Measurements from ENCODE around the gene MYO1A. TPM values are rescaled to one million over a fixed set of nuclear protein-coding genes. Genes with fewer than 3 reads are reported as not detected.
"Not testable (repeated sequence)": the region's sequence is repeated elsewhere in the genome, so short reads cannot be mapped to it uniquely, and the experiment has no call there.

MYO1A gene
- total and polyA plus RNA-seq, 4 donors, result 0.03 to 0.28 (median 0.08) TPM; not detected in 1

DNA sequence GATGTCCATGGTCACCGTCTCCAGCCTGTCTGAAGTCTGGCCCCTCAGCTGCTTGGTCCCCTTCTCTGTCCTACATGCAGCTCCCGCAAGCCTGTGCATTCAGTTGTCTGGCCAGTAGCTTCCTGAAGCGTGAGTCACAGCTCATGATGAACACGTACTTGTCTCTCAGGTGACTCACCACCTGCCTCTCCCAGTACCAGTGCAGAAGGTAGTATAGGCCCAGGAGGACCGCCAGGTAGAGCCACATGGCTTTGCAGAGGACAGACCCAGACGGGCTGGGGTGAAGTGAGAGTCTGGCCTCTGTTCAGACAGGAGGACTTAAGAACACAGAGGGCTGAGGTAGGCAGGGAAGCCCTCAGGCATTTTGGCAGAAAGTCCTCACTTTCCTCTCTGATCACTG lies 64.2 kb downstream of the MYO1A start:
- H3K4me3 ChIP-seq (ENCODE audit: low read depth in 1 of 3, low read length in 3 of 3); H3K9me3 ChIP-seq (ENCODE audit: control insufficient read depth in 4 of 4, low read length in 3 of 4); H3K27me3 ChIP-seq (ENCODE audit: control insufficient read depth in 4 of 4, insufficient read depth in 4 of 4, low read length in 3 of 4); H3K27ac ChIP-seq (ENCODE audit: low read depth in 1 of 2, low read length in 2 of 2); H3K36me3 ChIP-seq (ENCODE audit: control insufficient read depth in 4 of 4, insufficient read depth in 3 of 4, low read depth in 1 of 4, low read length in 3 of 4); H3K9ac ChIP-seq (ENCODE audit: low read depth in 1 of 2, low read length in 2 of 2): not testable (repeated sequence)
- peaks cover 2 to 21% (median 13%) of the 10 kb centered on the region in 4 donors for H3K4me1 ChIP-seq (ENCODE audit: control insufficient read depth in 4 of 4, insufficient read depth in 4 of 4, low read length in 3 of 4)
- DNase-seq (ENCODE audit: low spot score), result peak; percentile 14
- 81% methylated on average over 5 of the region's 6 CpGs for WGBS

DNA sequence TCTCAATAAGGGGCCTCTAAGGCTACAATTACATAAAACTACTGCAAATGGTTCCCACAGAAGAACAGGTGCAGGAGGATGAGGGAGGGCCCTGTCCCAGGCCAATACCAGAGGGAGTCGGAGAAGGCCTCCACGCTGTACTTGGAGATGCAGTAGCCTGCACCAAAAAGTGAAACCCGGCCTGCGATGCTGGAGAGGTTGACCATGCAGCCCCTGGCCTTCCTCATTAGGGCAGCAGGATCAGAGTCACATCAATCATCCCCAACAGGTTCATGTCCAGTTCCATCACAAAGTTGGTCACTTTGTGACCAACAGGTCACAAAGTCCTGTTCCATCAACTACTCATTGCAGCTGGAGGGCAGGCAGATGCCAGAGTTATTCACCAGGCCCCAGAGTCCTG lies 66.5 kb downstream of the MYO1A start:
- Histone ChIP-seq H3K36me3 (ENCODE audit: control insufficient read depth in 4 of 4, insufficient read depth in 3 of 4, low read depth in 1 of 4, low read length in 3 of 4) (no peaks in the 10 kb centered on the region), H3K9ac (ENCODE audit: low read depth in 1 of 2, low read length in 2 of 2) (no peak overlapping the region), H3K4me3 (ENCODE audit: low read depth in 1 of 3, low read length in 3 of 3) (no peak overlapping the region), H3K27ac (ENCODE audit: low read depth in 1 of 2, low read length in 2 of 2) (no peak overlapping the region), H3K9me3 (ENCODE audit: control insufficient read depth in 4 of 4, low read length in 3 of 4) (no peaks in the 10 kb centered on the region), H3K27me3 (ENCODE audit: control insufficient read depth in 4 of 4, insufficient read depth in 4 of 4, low read length in 3 of 4) (no peaks in the 10 kb centered on the region), H3K4me1 (ENCODE audit: control insufficient read depth in 4 of 4, insufficient read depth in 4 of 4, low read length in 3 of 4) (peaks cover 4 to 27% (median 15%) of the 10 kb centered on the region in 4 donors)
- peak; percentile 16 for DNase-seq (ENCODE audit: low spot score)
- WGBS, result 97% methylated on average over 4 of the region's 4 CpGs
- TF ChIP-seq HNF4A (conservative IDR thresholded peaks at IDR 0.05) (no peak), RXRA (IDR thresholded peaks at IDR 0.05) (no peak), RAD21 (IDR thresholded peaks at IDR 0.05) (no peak), JUND (IDR thresholded peaks at IDR 0.05) (no peak)
- TF ChIP-seq, protein P1, sequence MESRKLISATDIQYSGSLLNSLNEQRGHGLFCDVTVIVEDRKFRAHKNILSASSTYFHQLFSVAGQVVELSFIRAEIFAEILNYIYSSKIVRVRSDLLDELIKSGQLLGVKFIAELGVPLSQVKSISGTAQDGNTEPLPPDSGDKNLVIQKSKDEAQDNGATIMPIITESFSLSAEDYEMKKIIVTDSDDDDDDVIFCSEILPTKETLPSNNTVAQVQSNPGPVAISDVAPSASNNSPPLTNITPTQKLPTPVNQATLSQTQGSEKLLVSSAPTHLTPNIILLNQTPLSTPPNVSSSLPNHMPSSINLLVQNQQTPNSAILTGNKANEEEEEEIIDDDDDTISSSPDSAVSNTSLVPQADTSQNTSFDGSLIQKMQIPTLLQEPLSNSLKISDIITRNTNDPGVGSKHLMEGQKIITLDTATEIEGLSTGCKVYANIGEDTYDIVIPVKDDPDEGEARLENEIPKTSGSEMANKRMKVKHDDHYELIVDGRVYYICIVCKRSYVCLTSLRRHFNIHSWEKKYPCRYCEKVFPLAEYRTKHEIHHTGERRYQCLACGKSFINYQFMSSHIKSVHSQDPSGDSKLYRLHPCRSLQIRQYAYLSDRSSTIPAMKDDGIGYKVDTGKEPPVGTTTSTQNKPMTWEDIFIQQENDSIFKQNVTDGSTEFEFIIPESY (IDR thresholded peaks at IDR 0.05), result no peak

DNA sequence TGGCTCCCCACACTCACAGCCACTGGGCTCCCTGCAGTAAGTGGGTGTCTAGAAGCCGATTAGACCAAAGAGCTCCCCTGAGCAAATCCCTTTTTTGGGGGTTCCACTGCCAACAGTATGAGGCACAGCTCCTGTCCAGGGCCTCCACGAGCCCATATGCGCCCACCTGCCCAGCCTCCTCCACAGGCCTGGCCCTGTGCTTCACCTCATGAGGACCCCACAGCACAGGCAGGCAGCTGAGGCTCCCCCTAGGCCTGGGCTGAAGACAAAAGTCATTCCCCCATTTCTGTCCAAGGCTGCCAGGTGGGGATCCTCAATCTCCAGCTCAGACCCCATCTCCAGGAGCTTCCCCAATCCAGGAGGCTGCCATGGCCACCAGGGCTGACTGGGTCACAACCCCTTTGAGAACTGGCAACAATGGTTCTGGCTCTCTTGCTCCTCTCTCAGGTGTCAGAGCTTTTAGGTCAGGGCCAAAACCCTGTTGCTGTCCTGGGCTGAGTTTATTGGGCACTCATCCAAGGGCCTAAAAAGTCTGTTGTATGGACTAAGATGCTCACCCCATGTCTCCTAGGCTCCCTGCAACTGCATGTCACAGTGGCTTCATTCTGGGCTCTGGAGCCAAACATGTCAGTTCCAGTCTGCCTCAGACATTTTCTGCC lies 67.2 kb downstream of the MYO1A start:
- peak; percentile 16 for DNase-seq (ENCODE audit: low spot score)
- H3K9me3 ChIP-seq (ENCODE audit: control insufficient read depth in 4 of 4, low read length in 3 of 4); H3K27ac ChIP-seq (ENCODE audit: low read depth in 1 of 2, low read length in 2 of 2); H3K27me3 ChIP-seq (ENCODE audit: control insufficient read depth in 4 of 4, insufficient read depth in 4 of 4, low read length in 3 of 4); H3K36me3 ChIP-seq (ENCODE audit: control insufficient read depth in 4 of 4, insufficient read depth in 3 of 4, low read depth in 1 of 4, low read length in 3 of 4); H3K9ac ChIP-seq (ENCODE audit: low read depth in 1 of 2, low read length in 2 of 2); H3K4me3 ChIP-seq (ENCODE audit: low read depth in 1 of 3, low read length in 3 of 3): not testable (repeated sequence)
- WGBS, result 90% methylated on average over 3 of the region's 3 CpGs
- H3K4me1 ChIP-seq (ENCODE audit: control insufficient read depth in 4 of 4, insufficient read depth in 4 of 4, low read length in 3 of 4), result peaks cover 4 to 26% (median 16%) of the 10 kb centered on the region in 4 donors

DNA sequence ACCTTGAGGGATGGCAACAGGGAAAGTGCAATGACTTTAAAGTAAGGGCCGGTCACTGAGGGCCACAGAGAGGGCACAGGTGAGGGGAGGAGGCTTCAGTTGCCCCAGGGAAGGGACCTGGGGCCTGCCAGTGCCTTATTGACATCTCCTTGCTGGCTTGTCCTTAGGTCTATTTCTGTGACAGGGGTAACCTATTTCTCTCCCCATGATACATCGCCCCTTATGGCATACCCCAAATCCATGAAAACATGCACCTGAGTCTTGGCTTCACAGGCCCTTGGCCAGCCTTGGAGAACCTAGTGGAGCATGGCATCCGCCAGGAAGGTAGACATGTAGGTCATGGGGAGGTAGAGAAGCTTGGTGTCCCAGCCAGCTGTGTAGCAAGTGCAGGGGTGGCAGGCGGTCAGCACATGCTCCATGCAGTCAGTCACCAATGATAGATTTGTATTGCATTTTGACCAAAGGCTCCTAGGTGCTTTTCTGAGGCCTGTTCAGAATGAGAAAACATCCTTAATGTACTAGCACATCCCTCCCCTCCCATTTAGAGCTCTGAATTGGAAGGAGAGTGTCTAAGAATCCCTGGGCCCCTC lies 68.9 kb downstream of the MYO1A start:
- peak; percentile 19 for DNase-seq (ENCODE audit: low spot score)
- H3K36me3 ChIP-seq (ENCODE audit: control insufficient read depth in 4 of 4, insufficient read depth in 3 of 4, low read depth in 1 of 4, low read length in 3 of 4), result no peaks in the 10 kb centered on the region
- H3K4me3 ChIP-seq (ENCODE audit: low read depth in 1 of 3, low read length in 3 of 3), result no peak overlapping the region
- peaks cover 2 to 15% (median 11%) of the 10 kb centered on the region in 4 donors for H3K4me1 ChIP-seq (ENCODE audit: control insufficient read depth in 4 of 4, insufficient read depth in 4 of 4, low read length in 3 of 4)
- 98% methylated on average over 4 of the region's 4 CpGs for WGBS
- H3K27ac ChIP-seq (ENCODE audit: low read depth in 1 of 2, low read length in 2 of 2), result no peak overlapping the region
- no peaks in the 10 kb centered on the region for H3K27me3 ChIP-seq (ENCODE audit: control insufficient read depth in 4 of 4, insufficient read depth in 4 of 4, low read length in 3 of 4)
- H3K9me3 ChIP-seq (ENCODE audit: control insufficient read depth in 4 of 4, low read length in 3 of 4), result no peaks in the 10 kb centered on the region
- no peak overlapping the region for H3K9ac ChIP-seq (ENCODE audit: low read depth in 1 of 2, low read length in 2 of 2)
- TF ChIP-seq HNF4G (IDR thresholded peaks at IDR 0.05), result no peak
- TF ChIP-seq NR2F2 (IDR thresholded peaks at IDR 0.05), result no peak
- no peak for TF ChIP-seq YY1 (IDR thresholded peaks at IDR 0.05)
- no peak for TF ChIP-seq SP1 (IDR thresholded peaks at IDR 0.05)
- no peak for TF ChIP-seq RAD21 (IDR thresholded peaks at IDR 0.05)
- no peak for TF ChIP-seq RXRA (IDR thresholded peaks at IDR 0.05)
- TF ChIP-seq, protein P2, sequence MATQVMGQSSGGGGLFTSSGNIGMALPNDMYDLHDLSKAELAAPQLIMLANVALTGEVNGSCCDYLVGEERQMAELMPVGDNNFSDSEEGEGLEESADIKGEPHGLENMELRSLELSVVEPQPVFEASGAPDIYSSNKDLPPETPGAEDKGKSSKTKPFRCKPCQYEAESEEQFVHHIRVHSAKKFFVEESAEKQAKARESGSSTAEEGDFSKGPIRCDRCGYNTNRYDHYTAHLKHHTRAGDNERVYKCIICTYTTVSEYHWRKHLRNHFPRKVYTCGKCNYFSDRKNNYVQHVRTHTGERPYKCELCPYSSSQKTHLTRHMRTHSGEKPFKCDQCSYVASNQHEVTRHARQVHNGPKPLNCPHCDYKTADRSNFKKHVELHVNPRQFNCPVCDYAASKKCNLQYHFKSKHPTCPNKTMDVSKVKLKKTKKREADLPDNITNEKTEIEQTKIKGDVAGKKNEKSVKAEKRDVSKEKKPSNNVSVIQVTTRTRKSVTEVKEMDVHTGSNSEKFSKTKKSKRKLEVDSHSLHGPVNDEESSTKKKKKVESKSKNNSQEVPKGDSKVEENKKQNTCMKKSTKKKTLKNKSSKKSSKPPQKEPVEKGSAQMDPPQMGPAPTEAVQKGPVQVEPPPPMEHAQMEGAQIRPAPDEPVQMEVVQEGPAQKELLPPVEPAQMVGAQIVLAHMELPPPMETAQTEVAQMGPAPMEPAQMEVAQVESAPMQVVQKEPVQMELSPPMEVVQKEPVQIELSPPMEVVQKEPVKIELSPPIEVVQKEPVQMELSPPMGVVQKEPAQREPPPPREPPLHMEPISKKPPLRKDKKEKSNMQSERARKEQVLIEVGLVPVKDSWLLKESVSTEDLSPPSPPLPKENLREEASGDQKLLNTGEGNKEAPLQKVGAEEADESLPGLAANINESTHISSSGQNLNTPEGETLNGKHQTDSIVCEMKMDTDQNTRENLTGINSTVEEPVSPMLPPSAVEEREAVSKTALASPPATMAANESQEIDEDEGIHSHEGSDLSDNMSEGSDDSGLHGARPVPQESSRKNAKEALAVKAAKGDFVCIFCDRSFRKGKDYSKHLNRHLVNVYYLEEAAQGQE (IDR thresholded peaks at IDR 0.05), result no peak
- TF ChIP-seq EGR1 (IDR thresholded peaks at IDR 0.05; ENCODE audit: low read depth in 2 of 2), result no peak
- TF ChIP-seq JUND (IDR thresholded peaks at IDR 0.05), result no peak
- TF ChIP-seq, protein P1 (IDR thresholded peaks at IDR 0.05), result no peak
- TF ChIP-seq, protein P3, sequence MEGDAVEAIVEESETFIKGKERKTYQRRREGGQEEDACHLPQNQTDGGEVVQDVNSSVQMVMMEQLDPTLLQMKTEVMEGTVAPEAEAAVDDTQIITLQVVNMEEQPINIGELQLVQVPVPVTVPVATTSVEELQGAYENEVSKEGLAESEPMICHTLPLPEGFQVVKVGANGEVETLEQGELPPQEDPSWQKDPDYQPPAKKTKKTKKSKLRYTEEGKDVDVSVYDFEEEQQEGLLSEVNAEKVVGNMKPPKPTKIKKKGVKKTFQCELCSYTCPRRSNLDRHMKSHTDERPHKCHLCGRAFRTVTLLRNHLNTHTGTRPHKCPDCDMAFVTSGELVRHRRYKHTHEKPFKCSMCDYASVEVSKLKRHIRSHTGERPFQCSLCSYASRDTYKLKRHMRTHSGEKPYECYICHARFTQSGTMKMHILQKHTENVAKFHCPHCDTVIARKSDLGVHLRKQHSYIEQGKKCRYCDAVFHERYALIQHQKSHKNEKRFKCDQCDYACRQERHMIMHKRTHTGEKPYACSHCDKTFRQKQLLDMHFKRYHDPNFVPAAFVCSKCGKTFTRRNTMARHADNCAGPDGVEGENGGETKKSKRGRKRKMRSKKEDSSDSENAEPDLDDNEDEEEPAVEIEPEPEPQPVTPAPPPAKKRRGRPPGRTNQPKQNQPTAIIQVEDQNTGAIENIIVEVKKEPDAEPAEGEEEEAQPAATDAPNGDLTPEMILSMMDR (IDR thresholded peaks at IDR 0.05; ENCODE audit: low read depth, low read length, missing input control), result no peak
- no peak for TF ChIP-seq FOXA1 (IDR thresholded peaks at IDR 0.05)
